GM21360 (cell line): Measurements from ENCODE around the gene STXBP1.
"Not testable (repeated sequence)": the region's sequence is repeated elsewhere in the genome, so short reads cannot be mapped to it uniquely, and the experiment has no call there.

ENCODE experiments used
- ATAC-seq: cut with Tn5 transposase; IDR thresholded peaks from one replicate; pipeline ENCODE4 v1.9.1; 2021; ENCODE audit warnings: mild to moderate bottlenecking, moderate library complexity; ENCODE audit not compliant: unreplicated experiment

The STXBP1 gene

DNA sequence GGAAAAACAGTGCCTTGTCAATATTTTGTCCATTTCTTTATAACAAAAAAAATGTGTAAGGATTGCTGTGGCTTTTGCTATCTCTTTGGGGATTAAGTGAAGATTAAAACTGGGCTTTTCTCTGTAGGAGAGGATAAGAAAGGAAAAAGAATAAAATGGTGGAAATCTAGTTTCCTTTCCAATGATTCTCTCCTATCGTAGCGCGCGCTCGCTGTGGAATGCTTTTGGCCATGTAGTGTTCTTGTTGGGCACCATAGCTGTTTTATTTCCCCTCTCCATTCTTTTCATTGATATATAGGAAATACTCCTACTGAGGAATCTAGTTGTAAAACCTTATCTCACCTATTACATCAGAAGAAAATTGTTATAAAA is 1.5 kb downstream of the STXBP1 start:
- ATAC-seq = no peak

DNA sequence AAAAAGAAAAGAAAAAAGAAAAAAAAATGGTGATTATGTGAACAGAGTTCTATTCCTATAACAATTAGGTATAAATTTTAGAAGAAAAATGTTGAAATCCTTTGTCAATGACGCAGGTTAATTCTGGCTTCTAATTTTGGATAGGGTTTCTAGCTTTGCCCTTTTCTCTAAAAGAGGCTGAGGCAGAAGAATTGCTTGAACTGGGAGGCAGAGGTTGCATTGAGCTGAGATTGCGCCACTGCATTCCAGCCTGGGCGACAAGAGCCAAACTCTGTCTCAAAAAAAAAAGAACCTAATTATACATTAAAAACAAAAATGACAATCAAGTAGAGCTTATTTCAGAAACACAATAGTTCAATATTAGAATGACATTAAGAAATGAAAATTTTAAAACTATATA is 2.9 kb downstream of the STXBP1 start:
- ATAC-seq = no peak

DNA sequence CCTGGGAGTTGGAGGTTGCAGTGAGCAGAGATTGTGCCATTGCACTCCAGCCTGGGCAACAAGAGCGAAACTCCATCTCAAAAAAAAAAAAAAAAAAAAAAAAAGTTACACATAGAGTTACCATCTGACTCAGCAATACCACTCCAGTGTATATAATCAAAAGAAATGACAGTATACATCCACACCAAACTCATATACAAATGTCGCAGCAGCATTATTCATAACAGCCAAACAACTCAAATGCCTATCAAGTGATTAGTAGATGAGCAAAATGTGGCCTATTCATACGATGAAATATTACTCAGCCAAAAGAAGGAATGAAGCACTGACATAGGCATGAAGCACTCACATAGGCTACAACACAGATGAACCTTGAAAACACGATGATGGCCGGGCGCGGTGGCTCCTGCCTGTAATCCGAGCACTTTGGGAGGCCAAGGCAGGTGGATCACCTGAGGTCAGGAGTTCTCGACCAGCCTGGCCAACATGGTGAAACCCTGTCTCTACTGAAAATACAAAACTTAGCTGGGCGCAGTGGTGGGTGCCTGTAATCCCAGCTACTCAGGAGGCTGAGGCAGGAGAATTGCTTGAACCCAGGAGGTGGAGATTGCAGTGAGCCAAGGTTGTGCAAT is 9.4 kb downstream of the STXBP1 start:
- ATAC-seq = not testable (repeated sequence)

DNA sequence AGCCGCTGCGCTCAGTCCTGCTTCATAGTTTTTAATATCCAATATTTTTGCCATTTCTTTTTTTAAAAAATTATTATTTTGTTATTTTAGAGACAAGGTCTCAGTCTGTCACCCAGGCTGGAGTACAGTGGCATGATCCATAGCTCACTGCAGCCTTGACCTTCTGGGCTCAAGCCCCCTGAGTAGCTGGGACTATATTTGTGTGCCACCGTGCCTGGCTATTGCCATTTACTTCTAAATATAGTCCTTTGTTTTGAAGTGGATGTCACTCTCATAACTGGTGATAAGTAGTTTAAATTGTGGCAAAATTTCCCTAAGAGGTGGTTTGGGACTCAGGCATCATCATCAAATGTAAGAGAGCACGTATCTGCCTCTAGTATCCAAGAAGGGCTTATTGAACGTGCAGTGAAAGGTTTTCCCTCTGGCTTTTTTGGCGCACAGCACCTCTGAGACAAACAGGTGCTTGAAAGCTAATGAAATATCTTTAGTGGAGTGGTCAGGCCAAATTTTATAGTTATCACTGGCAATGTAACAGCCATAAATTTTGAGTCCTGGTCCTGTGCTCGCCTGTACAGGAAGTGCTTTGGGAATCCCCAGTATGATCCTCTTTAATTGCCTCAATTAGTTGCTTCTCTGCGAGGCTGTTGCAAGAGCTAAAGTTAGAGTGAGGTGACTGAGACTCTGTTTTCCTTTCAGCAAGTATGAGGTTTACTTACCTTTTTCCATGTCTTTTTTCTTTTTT is 14.8 kb downstream of the STXBP1 start:
- no peak for ATAC-seq

DNA sequence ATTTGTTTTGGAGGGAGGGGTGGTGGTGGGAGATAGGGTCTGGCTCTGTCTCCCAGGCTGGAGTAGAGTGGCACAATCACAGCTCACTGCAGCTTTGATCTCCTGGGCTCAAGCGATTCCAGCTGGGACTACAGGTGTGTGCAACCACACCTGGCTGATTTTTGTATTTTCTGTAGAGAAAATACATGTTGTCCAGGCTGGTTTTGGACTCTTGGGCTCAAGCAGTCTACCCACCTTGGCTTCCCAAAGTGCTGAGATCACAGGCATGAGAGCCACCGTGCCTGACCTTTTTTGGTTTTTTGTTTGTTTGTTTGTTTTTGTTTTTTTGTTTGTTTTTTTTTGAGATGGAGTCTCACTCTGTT is 15.4 kb downstream of the STXBP1 start:
- ATAC-seq = no peak

DNA sequence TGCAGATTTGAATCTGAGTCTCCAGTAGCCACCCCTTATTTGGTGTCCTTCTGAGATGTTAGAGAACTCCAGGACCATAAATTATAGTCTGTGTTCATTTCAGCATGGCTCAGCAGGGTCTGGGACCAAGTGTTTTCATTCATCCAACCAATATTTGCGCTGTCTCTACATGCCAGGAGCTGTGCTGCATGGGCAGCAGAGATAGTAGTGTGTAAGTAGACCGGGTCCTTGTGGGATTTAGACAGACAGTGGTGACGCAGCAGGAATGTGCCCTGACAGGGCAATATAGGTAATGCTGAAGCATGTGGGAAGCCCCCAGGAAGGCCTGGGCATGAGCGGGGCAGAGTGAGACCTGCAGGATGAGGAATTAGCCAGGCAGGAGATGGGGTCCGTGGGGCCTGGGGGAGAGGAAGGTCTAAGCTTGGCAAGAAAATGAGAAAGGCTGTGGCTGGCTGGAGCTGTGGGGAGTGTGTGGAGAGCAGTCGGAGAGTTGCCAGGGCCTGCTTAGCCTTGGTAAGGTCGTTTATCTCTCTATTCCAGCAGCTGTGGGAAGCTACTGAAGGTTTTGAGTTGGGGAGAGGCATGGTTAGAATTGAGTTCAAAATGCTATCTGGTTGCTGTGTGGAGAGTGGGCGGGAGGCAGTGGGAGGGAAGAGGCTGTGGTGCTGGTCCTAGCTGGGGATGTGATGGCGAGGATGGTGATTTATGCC is 16.8 kb downstream of the STXBP1 start:
- no peak for ATAC-seq

DNA sequence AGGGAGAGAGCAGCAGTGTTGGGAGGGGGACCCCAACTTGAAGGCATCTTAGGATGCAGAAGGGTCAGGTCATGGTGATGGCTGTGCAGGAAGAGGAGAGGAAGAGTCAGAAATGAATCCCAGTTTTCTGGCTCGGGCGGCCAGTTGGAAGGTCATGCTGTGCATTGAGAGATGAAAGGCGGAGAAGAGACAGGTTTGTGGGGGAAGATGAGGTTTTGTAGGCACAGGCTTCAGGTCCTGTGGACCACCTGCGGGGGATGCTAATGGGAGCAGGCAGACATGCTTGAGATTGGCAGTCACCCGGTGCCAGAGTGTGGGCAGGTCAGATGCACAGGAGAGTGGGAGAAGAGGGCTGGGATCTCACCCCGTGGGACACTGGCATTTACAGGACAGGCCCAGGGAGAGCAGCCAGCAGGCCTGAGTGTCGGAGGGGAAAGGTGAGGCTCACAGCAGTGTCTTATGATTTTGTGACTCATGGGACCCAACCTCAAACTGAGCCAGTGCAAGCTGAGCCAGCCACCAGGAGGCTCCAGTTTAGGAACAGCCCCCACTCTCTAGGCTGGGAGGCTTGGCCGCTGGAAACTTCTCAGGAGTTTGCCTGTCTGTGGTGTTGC is 17.5 kb downstream of the STXBP1 start:
- no peak for ATAC-seq

DNA sequence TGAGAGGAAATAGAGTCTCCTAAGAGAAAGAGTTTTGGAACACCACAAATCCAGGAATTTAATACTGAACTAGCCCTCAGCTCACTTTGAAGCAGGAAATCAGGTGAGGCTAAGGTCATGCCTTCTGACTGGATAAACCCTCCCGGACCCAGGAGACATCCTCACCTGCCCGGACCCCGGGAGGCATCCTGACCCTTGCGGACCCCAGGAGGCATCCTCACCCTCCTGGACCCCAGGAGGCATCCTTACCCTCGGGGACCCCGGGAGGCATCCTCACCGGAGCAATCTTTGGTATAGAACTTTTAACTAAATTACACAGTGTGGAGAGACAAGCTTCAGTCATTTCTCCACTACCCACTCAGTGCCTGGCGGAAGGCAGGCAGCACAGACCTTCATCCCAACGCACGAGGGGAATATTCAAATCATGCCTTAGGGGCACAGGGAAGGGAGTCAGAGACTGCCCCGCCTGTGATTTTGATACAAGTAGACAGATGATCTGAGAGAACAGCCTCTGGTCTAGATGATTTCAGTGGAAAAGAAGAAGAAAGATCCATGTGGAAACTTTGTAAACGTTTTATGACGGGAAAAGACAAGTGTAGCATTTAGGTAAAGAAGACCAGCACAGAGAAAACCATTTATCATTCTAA is 21.3 kb downstream of the STXBP1 start:
- no peak for ATAC-seq

DNA sequence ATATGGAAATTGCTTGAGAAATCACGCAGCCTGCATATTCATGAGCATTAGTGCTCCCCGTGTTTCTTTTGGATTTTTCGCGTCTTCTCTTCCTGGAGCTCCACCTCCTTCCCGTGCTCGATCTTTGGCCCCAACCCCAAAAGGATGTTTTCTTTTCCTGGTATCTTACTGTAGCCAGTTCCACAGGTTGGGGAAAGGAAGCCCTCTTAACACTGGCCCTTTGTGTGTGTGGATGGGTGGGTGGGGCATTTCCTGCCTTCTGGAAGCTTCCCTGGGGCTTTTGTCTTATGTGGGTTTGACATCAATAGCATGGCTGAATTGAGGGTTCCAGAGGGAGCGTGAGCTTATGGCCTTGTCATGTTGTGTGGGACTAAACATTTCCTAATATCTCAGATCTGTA is 21.9 kb downstream of the STXBP1 start:
- ATAC-seq = no peak

DNA sequence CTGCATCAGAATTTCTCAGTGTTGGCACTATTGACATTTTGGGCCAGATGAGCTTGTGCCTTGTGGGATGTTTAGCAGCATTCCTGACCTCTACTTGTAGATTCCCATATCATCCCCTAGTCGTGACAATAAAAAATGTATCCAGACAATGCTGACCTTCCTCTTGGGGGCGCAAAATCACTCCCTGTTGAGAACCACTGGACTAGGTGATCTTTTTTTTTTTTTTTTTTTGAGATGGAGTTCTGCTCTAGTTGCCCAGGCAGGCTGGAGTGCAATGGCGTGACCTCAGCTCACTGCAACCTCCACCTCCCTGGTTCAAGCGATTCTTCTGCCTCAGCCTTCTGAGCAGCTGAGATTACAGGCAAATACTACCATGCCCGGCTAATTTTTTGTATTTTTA is 22.6 kb downstream of the STXBP1 start:
- ATAC-seq = no peak

DNA sequence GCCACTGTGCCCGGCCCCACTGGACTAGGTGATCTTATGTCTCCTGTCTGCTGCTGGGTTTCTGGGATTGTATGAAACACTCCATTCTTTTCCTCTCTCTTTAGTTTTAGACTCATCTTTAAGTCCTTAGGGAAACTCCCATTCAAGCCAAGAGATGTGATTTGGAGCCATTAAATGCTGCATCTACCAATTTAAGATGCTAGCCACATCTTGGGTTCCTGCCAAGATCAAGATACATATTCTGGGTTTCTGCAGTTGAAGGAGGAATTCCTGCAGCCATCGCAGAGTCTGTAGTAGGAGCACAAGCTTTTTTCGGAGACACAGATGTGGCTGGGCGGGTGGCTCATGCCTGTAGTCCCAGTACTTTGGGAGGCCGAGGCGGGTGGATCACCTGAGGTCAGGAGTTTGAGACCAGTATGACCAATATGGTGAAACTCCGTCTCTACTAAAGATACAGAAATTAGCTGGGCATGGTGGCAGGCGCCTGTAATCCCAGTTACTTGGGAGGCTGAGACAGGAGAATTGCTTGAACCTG is 23.2 kb downstream of the STXBP1 start:
- ATAC-seq = no peak

DNA sequence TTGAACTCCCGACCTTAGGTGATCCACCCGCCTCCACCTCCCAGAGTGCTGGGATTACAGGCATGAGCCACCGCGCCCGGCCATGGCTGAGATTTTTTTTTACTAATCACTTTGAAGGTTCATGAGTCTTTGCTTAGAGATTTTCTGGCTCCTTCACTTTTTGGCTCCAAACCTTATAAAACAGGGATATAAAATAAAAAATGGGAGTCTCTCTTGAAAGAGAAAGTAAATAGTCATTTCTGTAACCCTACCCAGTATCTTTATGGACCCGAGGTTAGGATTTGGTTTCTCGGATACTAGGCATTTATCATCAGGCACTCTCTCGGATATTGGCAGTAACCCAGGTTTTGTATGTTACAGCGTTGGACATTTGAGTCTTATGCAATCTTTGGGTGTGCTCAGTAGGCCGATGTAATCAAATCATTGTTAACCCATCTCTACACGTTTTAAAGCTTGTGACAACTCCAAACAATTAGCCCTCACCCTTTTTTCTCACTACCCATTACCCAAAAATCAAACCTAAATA is 25.3 kb downstream of the STXBP1 start:
- ATAC-seq = no peak

DNA sequence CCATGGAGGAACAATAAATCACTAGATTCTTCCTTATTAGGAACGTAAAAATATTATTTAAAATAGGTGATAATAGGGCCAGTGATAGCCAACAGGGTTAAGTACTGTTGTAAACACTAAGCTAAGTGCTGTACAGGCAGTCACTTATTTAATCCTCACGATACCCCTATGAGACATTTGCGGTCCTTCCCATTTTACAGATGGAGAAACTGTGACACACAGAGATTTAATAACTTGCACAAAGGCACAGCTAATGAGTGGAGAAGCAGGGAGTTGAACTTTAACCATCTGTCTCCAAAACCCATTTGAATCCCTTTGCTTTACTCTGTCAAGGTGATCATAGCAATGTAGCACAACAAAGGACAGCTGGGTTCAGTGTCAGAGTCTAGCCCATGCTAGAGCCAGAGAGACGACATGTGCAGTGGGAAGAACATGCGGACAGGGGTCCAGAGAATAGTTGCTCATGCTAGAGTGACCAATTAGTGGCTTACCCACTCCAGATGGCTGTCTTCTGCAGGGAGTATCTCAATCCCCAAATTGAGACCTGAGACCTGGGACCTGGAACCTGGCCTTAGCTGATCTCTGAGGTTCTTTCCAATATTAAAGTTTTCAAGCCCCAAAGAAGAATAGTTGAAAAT is 28.9 kb downstream of the STXBP1 start:
- no peak for ATAC-seq

DNA sequence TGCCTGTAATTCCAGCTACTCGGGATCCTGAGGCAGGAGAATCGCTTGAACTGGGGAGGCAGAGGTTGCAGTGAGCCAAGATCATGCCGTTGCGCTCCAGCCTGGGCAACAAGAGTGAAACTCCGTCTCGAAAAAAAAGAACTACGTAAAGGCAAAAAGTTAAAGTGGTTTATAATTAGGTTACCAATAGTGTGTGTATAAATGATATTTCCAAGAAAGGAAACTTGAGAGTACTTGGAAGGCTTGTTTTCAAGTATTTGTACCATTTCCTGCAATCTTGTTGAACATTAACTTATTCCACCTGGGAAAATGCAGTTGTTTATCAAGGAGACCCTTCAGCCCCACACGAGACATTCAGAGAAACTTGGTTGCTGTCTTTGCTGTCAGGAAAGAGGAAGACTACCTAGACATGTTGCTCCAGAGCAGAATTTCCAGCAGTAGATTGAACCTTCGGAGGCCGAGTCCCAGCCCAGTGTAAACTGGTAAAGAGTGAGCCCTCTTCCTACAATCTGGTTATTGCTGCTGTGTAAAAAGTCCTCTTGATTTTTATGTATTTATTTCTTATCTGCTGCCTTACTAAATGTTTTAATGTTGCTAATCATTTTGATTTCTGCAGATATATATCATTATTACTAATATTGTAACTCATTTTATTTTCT is 30.1 kb downstream of the STXBP1 start:
- no peak for ATAC-seq

DNA sequence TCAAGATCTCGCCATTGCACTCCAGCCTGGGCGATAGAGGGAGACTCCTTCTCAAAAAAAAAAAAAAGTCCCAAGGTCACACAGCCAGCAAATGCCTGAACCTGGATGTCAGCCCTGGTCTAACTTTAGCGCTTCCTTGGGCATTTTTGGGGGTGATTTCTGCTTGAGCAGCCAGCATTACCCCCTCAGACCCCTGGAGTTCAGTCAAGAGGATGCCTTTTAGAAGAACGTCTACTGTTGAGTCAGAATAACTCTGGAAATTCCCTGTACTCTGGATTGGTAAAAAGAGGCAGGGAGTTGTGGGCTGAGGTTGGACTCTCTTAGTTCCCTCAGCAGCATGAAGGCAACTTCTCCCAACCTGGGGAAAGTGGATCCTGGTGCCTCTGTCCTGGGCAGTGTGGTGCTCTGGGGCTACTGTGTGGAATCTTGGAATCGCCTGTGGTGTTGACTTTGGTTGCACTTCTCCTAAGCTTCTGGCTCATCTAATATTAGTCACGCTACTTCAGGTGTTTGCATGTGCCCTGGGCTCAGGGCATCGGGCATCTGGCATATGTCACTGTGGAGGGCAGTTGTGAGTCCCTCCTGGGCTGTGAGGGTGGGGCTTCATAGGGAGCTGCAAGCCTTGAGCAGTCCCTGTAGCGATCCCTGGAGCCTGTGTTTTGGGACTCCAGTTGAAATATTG is 32.2 kb downstream of the STXBP1 start:
- ATAC-seq = no peak

DNA sequence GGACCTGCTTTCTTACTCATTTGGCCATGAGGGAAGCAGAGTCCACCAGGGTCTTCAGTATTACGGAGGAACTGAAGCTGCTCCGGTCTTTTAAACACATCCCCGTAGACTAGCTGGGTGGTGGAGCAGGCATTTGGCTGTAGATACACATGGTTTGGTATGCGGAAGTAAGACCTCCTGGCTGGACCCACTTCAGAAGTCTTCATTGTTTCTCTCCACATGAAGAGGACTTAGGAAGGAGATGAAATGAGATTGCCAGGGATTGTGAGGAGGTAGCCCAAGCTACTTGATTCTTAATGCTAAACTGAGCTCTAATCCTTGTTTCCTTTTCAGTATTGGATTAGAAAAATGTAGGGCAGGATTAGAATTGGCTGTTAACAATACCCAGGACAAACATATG is 32.9 kb downstream of the STXBP1 start:
- ATAC-seq = no peak

DNA sequence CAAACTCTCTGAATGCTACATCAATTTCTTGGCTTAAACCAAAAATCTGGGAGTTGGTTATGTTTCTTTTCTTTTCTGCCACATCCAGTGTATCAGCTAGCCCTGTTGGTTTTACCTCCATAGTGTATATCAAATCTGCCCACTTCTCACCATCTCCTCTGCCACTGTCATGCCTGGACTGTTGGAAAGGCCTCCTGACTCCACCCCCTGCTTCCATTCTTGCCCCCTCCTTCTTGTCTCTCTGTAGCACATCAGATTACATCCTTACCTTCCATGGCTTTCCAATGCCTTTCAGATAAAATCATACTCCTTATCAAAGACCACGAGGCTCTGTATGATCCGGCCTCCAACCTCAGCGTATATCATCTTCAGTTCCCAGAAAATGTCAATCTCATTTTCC is 35.4 kb downstream of the STXBP1 start:
- ATAC-seq = no peak

DNA sequence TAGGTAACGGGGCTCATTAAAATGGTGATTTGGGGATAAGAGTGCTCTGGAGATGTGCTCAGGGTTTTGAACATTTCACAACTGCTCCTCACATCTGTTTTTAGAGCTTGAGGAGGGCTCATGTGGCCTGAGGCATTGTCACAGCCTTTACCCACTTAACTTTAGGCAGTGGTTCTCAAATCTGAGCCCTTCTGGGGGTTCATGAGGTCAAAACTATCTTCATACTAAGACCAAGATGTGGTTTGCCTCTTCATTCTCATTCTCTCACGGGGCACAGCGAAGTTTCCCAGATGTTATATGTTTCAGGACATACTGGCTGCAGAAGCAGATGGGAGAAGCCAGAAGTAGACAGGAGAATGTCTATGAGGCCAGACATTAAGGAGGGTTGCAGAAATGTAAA is 38.4 kb downstream of the STXBP1 start:
- ATAC-seq = no peak
